NCI-H1105 treated with DMSO at 0.1 percent for 48 hours (cell line): ENCODE data around the gene CACNB2.
"Not testable (repeated sequence)": the region's sequence is repeated elsewhere in the genome, so short reads cannot be mapped to it uniquely, and the experiment has no call there.

Source experiments
- DNase-seq: peaks from one replicate; lab custom pipeline; 2025; lab: John Stamatoyannopoulos, UW

CACNB2 gene

DNA sequence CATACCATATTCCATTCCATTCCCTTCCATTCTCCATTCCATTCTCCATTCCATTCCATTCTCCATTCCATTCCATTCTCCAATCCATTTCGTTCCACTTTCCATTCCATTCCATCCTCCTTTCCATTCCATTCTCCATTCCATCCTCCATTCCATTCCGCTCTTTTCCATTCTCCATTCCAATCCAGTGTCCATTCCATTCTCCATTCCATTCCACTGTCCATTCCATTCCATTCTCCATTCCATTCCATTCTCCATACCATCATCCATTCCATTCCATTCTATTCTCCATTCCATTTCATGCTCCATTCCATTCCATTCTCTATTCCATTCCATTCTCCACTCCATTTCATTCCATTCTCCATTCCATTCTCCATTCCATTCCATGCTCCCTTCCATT lies 430.2 kb downstream of the CACNB2 start:
- DNase-seq, result not testable (repeated sequence)

DNA sequence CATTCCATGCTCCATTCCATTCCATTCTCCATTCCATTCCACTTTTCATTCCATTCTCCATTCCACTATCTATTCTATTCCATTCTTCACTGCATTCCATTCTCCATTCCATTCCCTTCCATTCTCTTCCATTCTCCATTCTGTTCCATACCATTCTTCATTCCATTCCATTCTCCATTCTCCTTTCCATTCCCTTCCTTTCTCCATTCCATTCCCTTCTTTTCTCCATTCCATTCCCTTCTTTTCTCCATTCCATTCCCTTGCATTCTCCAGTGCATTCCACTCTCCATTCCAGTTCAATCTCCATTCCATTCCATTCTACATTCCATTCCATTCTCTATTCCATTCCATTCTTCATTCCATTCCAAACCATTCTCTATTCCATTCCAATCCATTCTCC lies 430.9 kb downstream of the CACNB2 start:
- DNase-seq, result no peak

DNA sequence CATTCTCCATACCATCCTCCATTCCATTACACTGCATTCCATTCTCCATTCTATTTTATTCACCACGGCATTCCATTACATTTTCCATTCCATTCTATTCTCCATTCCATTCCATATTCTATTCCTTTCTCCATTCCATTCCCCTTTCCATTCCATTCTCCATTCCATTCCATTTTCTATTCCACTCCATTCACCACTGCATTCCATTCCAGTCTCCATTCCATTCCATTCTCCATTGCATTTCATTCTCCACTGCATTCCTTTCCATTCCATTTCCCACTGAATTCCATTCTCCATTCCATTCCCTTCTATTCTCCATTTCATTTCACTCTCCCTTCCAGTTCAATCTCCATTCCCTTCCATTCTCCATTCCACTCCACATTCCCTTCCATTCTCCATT lies 431.6 kb downstream of the CACNB2 start:
- DNase-seq, result no peak

GRCh38 chr10:18572959-18573561 lies 432.8 kb downstream of the CACNB2 start:
- no peak for DNase-seq

DNA sequence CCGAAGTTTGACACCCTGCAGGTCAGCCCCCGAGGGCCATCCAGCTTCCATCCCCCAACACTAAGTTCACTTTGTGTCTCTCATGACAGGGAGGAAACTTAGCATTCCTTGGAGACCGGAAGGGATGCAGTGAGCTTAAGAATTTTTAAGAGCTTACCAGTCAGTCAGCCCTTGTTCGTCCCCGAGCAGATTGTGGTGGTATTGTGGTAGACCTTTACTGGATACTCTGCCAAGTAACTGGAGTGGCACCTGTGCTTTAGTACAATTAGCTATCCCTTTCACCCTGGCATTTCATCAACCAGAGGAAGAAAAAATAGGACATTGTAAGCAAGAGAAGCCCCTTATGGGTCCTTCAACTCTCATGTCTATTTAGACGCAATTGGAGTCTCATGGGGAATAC lies 436.4 kb downstream of the CACNB2 start:
- DNase-seq, result no peak

GRCh38 chr10:18577823-18578685 lies 437.8 kb downstream of the CACNB2 start:
- no peak for DNase-seq

GRCh38 chr10:18582803-18583202 lies 442.6 kb downstream of the CACNB2 start:
- DNase-seq, result no peak

DNA sequence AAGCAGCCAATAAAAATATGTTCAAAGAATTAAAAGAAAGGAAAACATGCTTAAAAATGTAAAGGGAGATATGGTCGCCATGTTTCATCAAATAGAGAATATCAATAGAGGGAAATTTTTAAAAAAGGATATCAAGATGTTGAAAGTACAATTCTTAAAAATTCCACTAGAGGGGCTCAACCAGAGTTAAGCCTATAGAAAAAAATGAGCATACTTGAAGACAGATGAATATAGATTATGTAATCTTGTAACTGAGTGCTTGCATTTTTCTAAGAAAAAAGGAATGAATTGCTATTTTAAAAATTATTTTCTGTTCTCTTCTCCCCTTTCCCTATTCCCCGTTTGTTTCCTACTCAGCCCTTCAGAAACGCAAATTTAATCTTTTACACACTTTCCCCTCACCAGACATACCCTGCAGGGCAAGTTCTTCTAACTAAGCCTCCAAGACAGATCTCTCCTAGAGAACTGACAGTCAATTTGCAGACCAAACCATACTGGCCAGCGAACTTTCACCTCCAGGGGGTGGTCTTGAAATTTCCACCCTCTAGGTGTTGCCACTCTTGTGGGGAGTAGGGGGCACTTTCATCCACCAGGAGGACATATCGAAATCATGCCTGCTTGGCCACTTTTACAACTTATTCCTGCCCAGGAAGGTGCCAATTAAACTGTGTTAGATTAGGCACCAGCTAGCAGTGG lies 443.5 kb downstream of the CACNB2 start:
- DNase-seq, result no peak

- DNase-seq, result not testable (repeated sequence)
Observed at GRCh38 chr10:18586637-18587036, 446.4 kb downstream of the CACNB2 start.

- DNase-seq, result not testable (repeated sequence)
Observed at GRCh38 chr10:18591141-18591540, 450.9 kb downstream of the CACNB2 start.
